Measurements from ENCODE around the gene HMMR. TPM values are rescaled to one million over a fixed set of nuclear protein-coding genes. Genes with fewer than 3 reads are reported as not detected.

HMMR gene
- total and polyA plus RNA-seq, 2 of the 4 experiments (the other 2 are of a cell fraction) = 13.0 to 24.6 TPM

DNA sequence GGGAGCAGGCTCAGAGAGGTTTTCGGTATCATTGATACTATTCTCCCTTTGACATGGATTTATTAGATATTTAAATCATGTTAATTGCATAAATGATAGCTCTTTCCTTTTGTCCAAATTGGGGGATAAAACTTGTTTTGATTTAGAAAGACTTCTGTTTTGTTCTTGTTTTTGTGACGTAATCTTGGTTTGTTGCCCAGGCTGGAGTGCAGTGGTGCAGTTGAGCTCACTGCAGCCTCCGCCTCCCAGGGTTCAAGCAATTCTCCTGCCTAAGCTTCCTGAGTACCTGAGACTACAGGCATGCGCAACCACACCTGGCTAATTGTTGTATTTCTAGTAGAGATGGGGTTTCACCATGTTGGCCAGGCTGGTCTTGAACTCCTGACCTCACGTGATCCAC lies 52.1 kb downstream of the HMMR start:
- Histone ChIP-seq H3K9me1 (ENCODE audit: insufficient read depth, low read length) (0 out of 2 replicates have a peak, but pooled peaks cover 3% of the 10 kb centered on the region), H2BK20ac (ENCODE audit: low read depth, low read length) (no peak overlapping the region), H3K9me3 (ENCODE audit: control insufficient read depth, insufficient read depth, low read length) (no peaks in the 10 kb centered on the region), H3K4me2 (ENCODE audit: low read depth, low read length) (no peak overlapping the region), H2BK5ac (ENCODE audit: low read depth, low read length, poor library complexity, severe bottlenecking) (no peak overlapping the region), H4K91ac (ENCODE audit: insufficient read depth, low read depth, low read length) (no peak overlapping the region), H3K36me3 (ENCODE audit: control insufficient read depth, insufficient read depth, low read length) (peaks cover 27% of the 10 kb centered on the region), H2AK5ac (ENCODE audit: low read depth, low read length) (no peak overlapping the region), H3K18ac (ENCODE audit: low read depth, low read length) (no peak overlapping the region), H2AFZ (replicated peaks; ENCODE audit: low read length, poor library complexity) (no peak overlapping the region), H3K4me1 (ENCODE audit: control insufficient read depth, insufficient read depth, low read length) (no peaks in the 10 kb centered on the region; the same call in 1 of the 2 replicates), H3K4me3 (ENCODE audit: insufficient read depth, low read depth, low read length) (no peak overlapping the region), H3K27ac (ENCODE audit: insufficient read depth, low read length) (no peak overlapping the region), H4K5ac (ENCODE audit: low read depth, low read length) (no peak overlapping the region), H3K14ac (replicated peaks; ENCODE audit: low read depth, low read length) (no peak overlapping the region), H4K8ac (ENCODE audit: low read depth in 2 of 2, low read length in 2 of 2) (no peak overlapping the region), H3K27me3 (ENCODE audit: control insufficient read depth, insufficient read depth, low read length) (no peaks in the 10 kb centered on the region), H3K79me1 (ENCODE audit: low read depth in 1 of 2, low read length in 2 of 2) (peaks cover 16 to 32% of the 10 kb centered on the region in 2 experiments), H4K20me1 (ENCODE audit: insufficient read depth, low read length) (peaks cover 16% of the 10 kb centered on the region), H3K23ac (ENCODE audit: low read depth, low read length) (no peak overlapping the region), H3K56ac (ENCODE audit: extremely low read depth, insufficient read depth, low read length) (no peak overlapping the region), H2BK120ac (ENCODE audit: low read depth, low read length) (no peak overlapping the region), H2AK9ac (replicated peaks; ENCODE audit: low read depth, low read length, poor library complexity) (no peak overlapping the region), H3K9ac (ENCODE audit: low read depth, low read length) (no peak overlapping the region), H3K4ac (ENCODE audit: low read depth, low read length) (no peak overlapping the region), H2BK15ac (ENCODE audit: low read depth, low read length) (no peak overlapping the region)
- ChIA-PET POLR2A (ENCODE audit: unreplicated experiment) (no interaction called here), CTCF (no interaction called here)
- BruUV-seq (replicated peaks) = no TSS peak
- DNase-seq (no peak), ATAC-seq (ENCODE audit: low read depth) (no peak)
- in situ Hi-C loops (cut with MboI; ENCODE audit: low sequenced_read_pairs) = no loop called here
- TF ChIP-seq MXI1 (IDR thresholded peaks at IDR 0.05; ENCODE audit: borderline replicate concordance, low read depth, low read length) = no peak
- TF ChIP-seq, protein P1, sequence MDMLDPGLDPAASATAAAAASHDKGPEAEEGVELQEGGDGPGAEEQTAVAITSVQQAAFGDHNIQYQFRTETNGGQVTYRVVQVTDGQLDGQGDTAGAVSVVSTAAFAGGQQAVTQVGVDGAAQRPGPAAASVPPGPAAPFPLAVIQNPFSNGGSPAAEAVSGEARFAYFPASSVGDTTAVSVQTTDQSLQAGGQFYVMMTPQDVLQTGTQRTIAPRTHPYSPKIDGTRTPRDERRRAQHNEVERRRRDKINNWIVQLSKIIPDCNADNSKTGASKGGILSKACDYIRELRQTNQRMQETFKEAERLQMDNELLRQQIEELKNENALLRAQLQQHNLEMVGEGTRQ (IDR thresholded peaks at IDR 0.05; ENCODE audit: low read depth, low read length) = no peak
- no peak for TF ChIP-seq BHLHE40 (IDR thresholded peaks at IDR 0.05; ENCODE audit: low read depth, low read length)
- TF ChIP-seq, protein P2, sequence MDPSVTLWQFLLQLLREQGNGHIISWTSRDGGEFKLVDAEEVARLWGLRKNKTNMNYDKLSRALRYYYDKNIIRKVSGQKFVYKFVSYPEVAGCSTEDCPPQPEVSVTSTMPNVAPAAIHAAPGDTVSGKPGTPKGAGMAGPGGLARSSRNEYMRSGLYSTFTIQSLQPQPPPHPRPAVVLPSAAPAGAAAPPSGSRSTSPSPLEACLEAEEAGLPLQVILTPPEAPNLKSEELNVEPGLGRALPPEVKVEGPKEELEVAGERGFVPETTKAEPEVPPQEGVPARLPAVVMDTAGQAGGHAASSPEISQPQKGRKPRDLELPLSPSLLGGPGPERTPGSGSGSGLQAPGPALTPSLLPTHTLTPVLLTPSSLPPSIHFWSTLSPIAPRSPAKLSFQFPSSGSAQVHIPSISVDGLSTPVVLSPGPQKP (IDR thresholded peaks at IDR 0.05; ENCODE audit: borderline replicate concordance, low read depth, low read length) = no peak
- TF ChIP-seq RFX5 (IDR thresholded peaks at IDR 0.05; ENCODE audit: low read depth, low read length) = no peak
- no peak for TF ChIP-seq FOS (IDR thresholded peaks at IDR 0.05; ENCODE audit: low read depth, low read length)
- no peak for TF ChIP-seq POLR2A (IDR thresholded peaks at IDR 0.05; ENCODE audit: low read depth, low read length)
- intact Hi-C loops (cut with micrococcal nuclease) = no loop called here
- dilution Hi-C loops (cut with HindIII; ENCODE audit: low sequenced_read_pairs, unreplicated experiment) = no loop called here
- 80% methylated on average over 1 of the region's 5 CpGs; no CpG with 5 or more reads in 1 of the 2 experiments for WGBS, 2 experiments (ENCODE audit: extremely low coverage in 2 of 2, insufficient read length in 1 of 2)

Measured in IMR-90 (cell line).